ENCODE results near the gene TRMT10B. TPM values are rescaled to one million over a fixed set of nuclear protein-coding genes. Genes with fewer than 3 reads are reported as not detected.

The TRMT10B gene
- total and polyA plus RNA-seq, 2 of the 13 experiments (the other 11 are each of a cell fraction or from before 2014, with no cell fraction given), result 3.1 to 3.9 TPM

- no peak for TF ChIP-seq ZNF318 (CRISPR knock-in tag; IDR thresholded peaks at IDR 0.05)
- TF ChIP-seq HDAC6 (IDR thresholded peaks at IDR 0.05; ENCODE audit: low read depth, low read length), result no peak
Observed at GRCh38 chr9:37790096-37790495, 36.5 kb downstream of the TRMT10B start (continued).

GRCh38 chr9:37792122-37792521 lies 38.5 kb downstream of the TRMT10B start:
- ChIA-PET CTCF (ENCODE audit: low intra/inter-chr PET ratio, low total read pairs) (no interaction called here), POLR2A (no interaction called here)
- no TSS peak for BruUV-seq (replicated peaks)
- H3K27ac ChIP-seq (ENCODE audit: extremely low read length, insufficient read depth, low read length), result no peak overlapping the region
- H3K4me3 ChIP-seq (replicated peaks in 1 of 3; ENCODE audit: insufficient read depth in 1 of 3, low read depth in 2 of 3, low read length in 3 of 3), result no peak overlapping the region
- no peaks in the 10 kb centered on the region for H3K9me3 ChIP-seq (ENCODE audit: low read length)
- ATAC-seq (no peak), DNase-seq (ENCODE audit: low spot score) (no peak), FAIRE-seq (no peak)
- H3K79me2 ChIP-seq (ENCODE audit: insufficient read depth, low read length), result no peaks in the 10 kb centered on the region
- 96% methylated on average over 5 of the region's 5 CpGs for WGBS (ENCODE audit: low lambda C conversion rate)
- H3K27me3 ChIP-seq (ENCODE audit: control insufficient read depth in 1 of 2, insufficient read depth in 2 of 2, low read length in 2 of 2), result no peaks in the 10 kb centered on the region
- H3K4me2 ChIP-seq (ENCODE audit: low read depth, low read length), result no peak overlapping the region
- H2AFZ ChIP-seq (ENCODE audit: low read length), result no peak overlapping the region
- no peak overlapping the region for H3K9ac ChIP-seq (ENCODE audit: insufficient read depth, low read depth, low read length)
- no peaks in the 10 kb centered on the region for H3K36me3 ChIP-seq (replicated peaks in 1 of 2; ENCODE audit: control insufficient read depth in 1 of 2, insufficient read depth in 2 of 2, low read length in 2 of 2)
- in situ Hi-C loops (cut with HindIII; ENCODE audit: extremely low pct_ligation_motif_present, low pct_unique_long_range_greater_than_20kb), result loop anchor here (5.0 to 10.0 kb wide), 2 partner anchors 50 to 307 kb away; partner anchors contain the start of gene POLR1E
- H4K20me1 ChIP-seq (ENCODE audit: insufficient read depth, low read length), result no peaks in the 10 kb centered on the region
- intact Hi-C loops (cut with micrococcal nuclease; ENCODE audit: unreplicated experiment), result no loop called here
- H3K4me1 ChIP-seq (ENCODE audit: insufficient read depth, low read length), result peaks cover 9% of the 10 kb centered on the region
- TF ChIP-seq ATM (IDR thresholded peaks at IDR 0.05; ENCODE audit: borderline replicate concordance), result no peak
- TF ChIP-seq ZNF644 (CRISPR knock-in tag; IDR thresholded peaks at IDR 0.05; ENCODE audit: low read depth), result no peak
- no peak for TF ChIP-seq ZNF784 (CRISPR knock-in tag; IDR thresholded peaks at IDR 0.05; ENCODE audit: borderline replicate concordance)
- no peak for TF ChIP-seq DDIT3 (CRISPR knock-in tag; IDR thresholded peaks at IDR 0.05)
- TF ChIP-seq HHEX (CRISPR knock-in tag; IDR thresholded peaks at IDR 0.05), result no peak
